H7 (cell line): ENCODE results near the gene RGS6. TPM values are rescaled to one million over a fixed set of nuclear protein-coding genes. Genes with fewer than 3 reads are reported as not detected.
A peak's percentile ranks its signal among the peaks of the same experiment; 100 is the strongest.

Source experiments
- DNase-seq: peaks from one replicate; pipeline ENCODE4 v3.0.0; 2012
- H3K27me3 ChIP-seq: 2 replicates; pipeline ENCODE4 v1.6.0; 2011; ENCODE audit warnings: mild to moderate bottlenecking, low read length; ENCODE audit not compliant: control insufficient read depth, insufficient read depth
- H3K36me3 ChIP-seq: replicated peaks from 2 replicates; pipeline ENCODE4 v1.5.1; 2011; ENCODE audit warnings: low read length; ENCODE audit not compliant: control insufficient read depth, insufficient read depth
- H3K4me3 ChIP-seq: 2 replicates; pipeline ENCODE4 v1.5.1; 2011; ENCODE audit warnings: low read depth, mild to moderate bottlenecking, control low read depth, low read length, moderate library complexity; ENCODE audit not compliant: insufficient read depth
- total RNA-seq: library from RNA; depleted of rRNA; stranded (reverse); fragments of >200 nt; shearing (Covaris generic); gene quantifications from 2 replicates; pipeline ENCODE4 v1.2.3, GENCODE V29; 2014

The RGS6 gene
- total RNA-seq, 1 experiment from 2014 or later = 0.87 TPM

GRCh38 chr14:72315714-72316113, 383.5 kb downstream of the RGS6 start:
- Histone ChIP-seq H3K27me3 (no peaks in the 10 kb centered on the region), H3K4me3 (no peak overlapping the region), H3K36me3 (no peaks in the 10 kb centered on the region)
- no peak for DNase-seq

GRCh38 chr14:72318648-72319047, 386.4 kb downstream of the RGS6 start:
- H3K4me3 ChIP-seq = no peak overlapping the region
- DNase-seq = no peak
- H3K27me3 ChIP-seq = no peaks in the 10 kb centered on the region
- no peaks in the 10 kb centered on the region for H3K36me3 ChIP-seq

GRCh38 chr14:72332046-72332445, 399.8 kb downstream of the RGS6 start:
- no peaks in the 10 kb centered on the region for H3K27me3 ChIP-seq
- no peaks in the 10 kb centered on the region for H3K36me3 ChIP-seq
- no peak overlapping the region for H3K4me3 ChIP-seq
- no peak for DNase-seq

- H3K27me3 ChIP-seq = no peaks in the 10 kb centered on the region
- no peak overlapping the region for H3K4me3 ChIP-seq
- peak; percentile 23 for DNase-seq
- H3K36me3 ChIP-seq = no peaks in the 10 kb centered on the region
Observed at GRCh38 chr14:72332871-72333270, 400.6 kb downstream of the RGS6 start.

GRCh38 chr14:72333357-72333756, 401.1 kb downstream of the RGS6 start:
- no peak for DNase-seq
- no peak overlapping the region for H3K4me3 ChIP-seq
- H3K36me3 ChIP-seq = no peaks in the 10 kb centered on the region
- no peaks in the 10 kb centered on the region for H3K27me3 ChIP-seq

- Histone ChIP-seq H3K36me3 (no peaks in the 10 kb centered on the region), H3K27me3 (no peaks in the 10 kb centered on the region), H3K4me3 (no peak overlapping the region)
- no peak for DNase-seq
Observed at GRCh38 chr14:72336311-72336980, 404.2 kb downstream of the RGS6 start.

GRCh38 chr14:72341237-72341636, 409.0 kb downstream of the RGS6 start:
- Histone ChIP-seq H3K27me3 (no peaks in the 10 kb centered on the region), H3K4me3 (no peak overlapping the region), H3K36me3 (no peaks in the 10 kb centered on the region)
- no peak for DNase-seq

- Histone ChIP-seq H3K27me3 (no peaks in the 10 kb centered on the region), H3K4me3 (no peak overlapping the region), H3K36me3 (no peaks in the 10 kb centered on the region)
- DNase-seq = no peak
Observed at GRCh38 chr14:72341686-72342085, 409.5 kb downstream of the RGS6 start.

GRCh38 chr14:72347118-72347517, 414.9 kb downstream of the RGS6 start:
- Histone ChIP-seq H3K36me3 (no peaks in the 10 kb centered on the region), H3K4me3 (no peak overlapping the region), H3K27me3 (no peaks in the 10 kb centered on the region)
- DNase-seq = no peak

- no peak for DNase-seq
- Histone ChIP-seq H3K4me3 (no peak overlapping the region), H3K36me3 (no peaks in the 10 kb centered on the region), H3K27me3 (no peaks in the 10 kb centered on the region)
Observed at GRCh38 chr14:72350215-72350614, 418.0 kb downstream of the RGS6 start.

- Histone ChIP-seq H3K27me3 (no peaks in the 10 kb centered on the region), H3K36me3 (no peaks in the 10 kb centered on the region), H3K4me3 (no peak overlapping the region)
- no peak for DNase-seq
Observed at GRCh38 chr14:72352012-72352411, 419.8 kb downstream of the RGS6 start.

- H3K27me3 ChIP-seq = no peaks in the 10 kb centered on the region
- H3K36me3 ChIP-seq = no peaks in the 10 kb centered on the region
- DNase-seq = no peak
- H3K4me3 ChIP-seq = no peak overlapping the region
Observed at GRCh38 chr14:72366619-72367018, 434.4 kb downstream of the RGS6 start.

- Histone ChIP-seq H3K36me3 (no peaks in the 10 kb centered on the region), H3K4me3 (no peak overlapping the region), H3K27me3 (no peaks in the 10 kb centered on the region)
- DNase-seq = no peak
Observed at GRCh38 chr14:72369106-72369505, 436.9 kb downstream of the RGS6 start.

GRCh38 chr14:72377016-72377415, 444.8 kb downstream of the RGS6 start:
- Histone ChIP-seq H3K4me3 (no peak overlapping the region), H3K36me3 (no peaks in the 10 kb centered on the region), H3K27me3 (no peaks in the 10 kb centered on the region)
- no peak for DNase-seq

GRCh38 chr14:72380456-72380855, 448.2 kb downstream of the RGS6 start:
- no peaks in the 10 kb centered on the region for H3K27me3 ChIP-seq
- H3K4me3 ChIP-seq = no peak overlapping the region
- no peaks in the 10 kb centered on the region for H3K36me3 ChIP-seq
- no peak for DNase-seq

- DNase-seq = no peak
- no peaks in the 10 kb centered on the region for H3K27me3 ChIP-seq
- no peaks in the 10 kb centered on the region for H3K36me3 ChIP-seq
- no peak overlapping the region for H3K4me3 ChIP-seq
Observed at GRCh38 chr14:72383865-72384264, 451.6 kb downstream of the RGS6 start.
